Measurements from ENCODE around the gene UBAP2L. TPM values are rescaled to one million over a fixed set of nuclear protein-coding genes. Genes with fewer than 3 reads are reported as not detected.
"Not testable (repeated sequence)": the region's sequence is repeated elsewhere in the genome, so short reads cannot be mapped to it uniquely, and the experiment has no call there.

Gene UBAP2L
- total RNA-seq, 1 donor from 2014 or later, result 34.9 TPM

DNA sequence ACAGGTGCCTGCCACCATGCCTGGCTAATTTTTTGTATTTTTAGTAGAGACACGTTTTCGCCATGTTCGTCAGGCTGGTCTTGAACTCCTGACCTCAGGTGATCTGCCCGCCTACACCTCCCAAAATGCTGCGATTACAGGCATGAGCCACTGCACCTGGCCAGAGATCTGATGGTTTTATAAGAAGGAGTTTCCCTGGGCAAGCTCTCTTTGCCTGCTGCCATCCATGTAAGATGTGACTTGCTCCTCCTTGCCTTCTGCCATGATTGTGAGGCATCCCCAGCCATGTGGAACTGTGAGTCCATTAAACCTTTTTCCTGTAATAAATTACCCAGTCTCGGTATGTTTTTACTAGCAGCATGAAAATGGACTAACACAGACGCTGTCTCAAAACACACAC, 88.4 kb downstream of the UBAP2L start:
- DNase-seq (ENCODE audit: low read depth in 2 of 2), result not testable (repeated sequence)

DNA sequence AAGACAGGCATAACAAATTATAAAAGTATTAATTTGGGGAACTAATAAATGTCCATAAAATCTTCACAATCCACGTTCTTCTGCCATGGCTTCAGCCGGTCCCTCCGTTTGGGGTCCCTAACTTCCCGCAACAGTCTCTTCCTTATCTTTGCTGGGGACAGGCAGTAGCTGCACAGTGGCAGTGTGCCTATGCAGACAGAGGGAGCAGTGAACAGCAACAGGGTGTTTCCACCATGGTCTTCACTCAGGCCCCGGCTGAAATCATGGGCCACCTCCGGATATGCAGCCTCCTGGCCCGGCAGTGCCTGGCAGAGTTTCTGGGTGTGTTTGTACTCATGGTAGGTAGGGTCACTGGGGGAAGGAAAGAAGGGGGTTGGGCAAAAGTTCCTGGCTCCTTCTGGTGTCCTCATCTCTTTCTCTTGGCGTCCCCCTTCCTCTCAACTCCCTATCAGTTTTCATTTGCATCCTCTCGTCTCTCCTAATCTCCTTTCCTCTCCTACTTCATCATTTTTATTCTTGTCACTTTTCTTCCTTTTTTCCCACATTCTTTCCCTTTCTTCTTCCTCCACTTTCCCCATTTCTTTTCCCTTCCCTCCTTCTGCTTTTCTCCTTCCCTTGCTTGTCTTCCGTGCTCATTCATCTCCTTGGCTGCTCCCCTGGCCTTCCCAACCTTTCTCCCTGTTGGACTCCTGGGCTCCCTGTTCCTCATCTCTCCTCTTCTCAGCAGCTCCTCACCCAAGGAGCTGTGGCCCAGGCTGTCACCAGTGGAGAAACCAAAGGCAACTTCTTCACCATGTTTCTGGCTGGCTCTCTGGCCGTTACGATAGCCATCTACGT, 91.7 kb downstream of the UBAP2L start:
- not testable (repeated sequence) for DNase-seq (ENCODE audit: low read depth in 2 of 2)

- DNase-seq (ENCODE audit: low read depth in 2 of 2), result no peak
Measured at GRCh38 chr1:154313066-154313356, 92.3 kb downstream of the UBAP2L start.

DNA sequence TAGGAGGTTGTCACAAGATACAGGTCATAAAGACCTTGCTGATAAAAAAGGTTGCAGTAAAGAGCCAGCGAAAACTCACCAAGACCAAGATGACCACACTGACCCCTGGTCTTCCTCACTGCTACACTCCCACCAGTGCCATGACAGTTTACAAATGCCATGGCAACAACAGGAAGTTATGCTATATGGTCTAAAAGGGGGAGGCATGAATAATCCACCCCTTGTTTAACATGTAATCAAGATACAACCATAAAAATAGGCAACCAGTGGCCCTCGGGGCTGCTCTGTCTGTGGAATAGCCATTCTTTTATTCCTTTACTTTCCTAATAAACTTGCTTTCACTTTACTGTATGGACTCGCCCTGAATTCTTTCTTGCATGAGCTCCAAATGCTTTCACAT, 93.5 kb downstream of the UBAP2L start:
- DNase-seq (ENCODE audit: low read depth in 2 of 2), result not testable (repeated sequence)

DNA sequence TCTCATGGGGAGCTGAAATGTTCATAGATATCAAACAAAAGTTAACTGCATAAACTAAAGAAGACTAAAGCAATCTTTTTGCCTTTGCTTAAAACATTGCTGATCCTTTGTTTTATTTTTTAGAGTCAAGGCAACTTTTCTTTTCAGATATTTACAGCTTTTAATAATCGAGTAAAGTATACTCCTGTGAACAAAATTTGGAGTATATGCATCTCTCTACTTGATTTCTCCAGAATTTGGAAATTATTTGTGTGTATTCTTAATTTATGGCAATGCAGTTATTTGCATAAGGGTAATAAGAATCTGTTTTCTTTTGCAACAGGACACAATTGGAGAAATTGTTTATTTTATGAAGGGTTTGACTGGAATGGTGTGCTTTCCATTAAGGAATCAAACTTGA, 95.9 kb downstream of the UBAP2L start:
- no peak for DNase-seq (ENCODE audit: low read depth in 2 of 2)

GRCh38 chr1:154318386-154318785, 97.6 kb downstream of the UBAP2L start:
- no peak for DNase-seq (ENCODE audit: low read depth in 2 of 2)

Other genes with a start within 250 kb of the UBAP2L start
- 78.3 and 109 TPM in 2 replicates for gene JTB, start 243.3 kb upstream of the UBAP2L start, total RNA-seq
- gene RAB13, start 234.6 kb upstream of the UBAP2L start, total RNA-seq, result 35.4 and 61.8 TPM in 2 replicates
- 1,374 and 1,459 TPM in 2 replicates for gene RPS27, start 230.2 kb upstream of the UBAP2L start, total RNA-seq
- gene NUP210L, start 65.9 kb upstream of the UBAP2L start, total RNA-seq, result under 0.01 TPM in 2 replicates
- gene TPM3, start 28.9 kb upstream of the UBAP2L start, total RNA-seq, result 298 and 390 TPM in 2 replicates
- not detected in 2 replicates for gene CFAP141, start 14.6 kb upstream of the UBAP2L start, total RNA-seq
- gene HAX1, start 51.7 kb downstream of the UBAP2L start, total RNA-seq, result 80.2 and 83.7 TPM in 2 replicates
- not detected in 2 replicates for gene AQP10, start 100.1 kb downstream of the UBAP2L start, total RNA-seq
- gene ATP8B2, start 104.6 kb downstream of the UBAP2L start, total RNA-seq, result 44.6 and 53.3 TPM in 2 replicates
- gene IL6R, start 184.4 kb downstream of the UBAP2L start, total RNA-seq, result 11.3 and 12.7 TPM in 2 replicates